ENCODE results near the gene NOS3.

Gene NOS3

GRCh38 chr7:151028948-151029501 is 38.2 kb downstream of the NOS3 start:
- ATAC-seq (ENCODE audit: insufficient read depth, low read depth) (no peak), DNase-seq (no peak)
- peak overlapping the region; percentile 80 for H3K4me2 ChIP-seq (ENCODE audit: insufficient read depth, low read length)
- peaks cover 27% of the 10 kb centered on the region for H3K79me2 ChIP-seq (ENCODE audit: insufficient read depth, low read length)
- H3K9ac ChIP-seq (ENCODE audit: low read depth, low read length), result peak overlapping the region; percentile 63
- peak overlapping the region; percentile 86 for H2AFZ ChIP-seq (ENCODE audit: low read depth, low read length)
- TF ChIP-seq EZH2 (IDR thresholded peaks at IDR 0.05; ENCODE audit: borderline replicate concordance, low read depth, low read length, severe bottlenecking), result no peak
- TF ChIP-seq, protein P1, sequence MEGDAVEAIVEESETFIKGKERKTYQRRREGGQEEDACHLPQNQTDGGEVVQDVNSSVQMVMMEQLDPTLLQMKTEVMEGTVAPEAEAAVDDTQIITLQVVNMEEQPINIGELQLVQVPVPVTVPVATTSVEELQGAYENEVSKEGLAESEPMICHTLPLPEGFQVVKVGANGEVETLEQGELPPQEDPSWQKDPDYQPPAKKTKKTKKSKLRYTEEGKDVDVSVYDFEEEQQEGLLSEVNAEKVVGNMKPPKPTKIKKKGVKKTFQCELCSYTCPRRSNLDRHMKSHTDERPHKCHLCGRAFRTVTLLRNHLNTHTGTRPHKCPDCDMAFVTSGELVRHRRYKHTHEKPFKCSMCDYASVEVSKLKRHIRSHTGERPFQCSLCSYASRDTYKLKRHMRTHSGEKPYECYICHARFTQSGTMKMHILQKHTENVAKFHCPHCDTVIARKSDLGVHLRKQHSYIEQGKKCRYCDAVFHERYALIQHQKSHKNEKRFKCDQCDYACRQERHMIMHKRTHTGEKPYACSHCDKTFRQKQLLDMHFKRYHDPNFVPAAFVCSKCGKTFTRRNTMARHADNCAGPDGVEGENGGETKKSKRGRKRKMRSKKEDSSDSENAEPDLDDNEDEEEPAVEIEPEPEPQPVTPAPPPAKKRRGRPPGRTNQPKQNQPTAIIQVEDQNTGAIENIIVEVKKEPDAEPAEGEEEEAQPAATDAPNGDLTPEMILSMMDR (IDR thresholded peaks at IDR 0.05; ENCODE audit: borderline replicate concordance, extremely low read depth, low read length, poor library complexity, severe bottlenecking), result no peak
- H3K4me3 ChIP-seq (ENCODE audit: low read depth in 1 of 2, low read length in 2 of 2), result peak overlapping the region; percentile 54 to 69
- H3K36me3 ChIP-seq (ENCODE audit: insufficient read depth, low read length), result peaks cover 18% of the 10 kb centered on the region
- H3K27ac ChIP-seq (ENCODE audit: low read length), result peak overlapping the region; percentile 64
- H3K9me3 ChIP-seq (ENCODE audit: insufficient read depth, low read length, severe bottlenecking), result no peaks in the 10 kb centered on the region
- H4K20me1 ChIP-seq (ENCODE audit: insufficient read depth, low read length), result 0 out of 2 replicates have a peak, but pooled peaks cover 9% of the 10 kb centered on the region
- peaks cover 3% of the 10 kb centered on the region for H3K27me3 ChIP-seq (ENCODE audit: insufficient read depth, low read length, poor library complexity)
- H3K4me1 ChIP-seq (ENCODE audit: insufficient read depth, low read length), result peaks cover 24% of the 10 kb centered on the region

- TF ChIP-seq, protein P1 (IDR thresholded peaks at IDR 0.05; ENCODE audit: borderline replicate concordance, extremely low read depth, low read length, poor library complexity, severe bottlenecking), result no peak
- no peak for TF ChIP-seq EZH2 (IDR thresholded peaks at IDR 0.05; ENCODE audit: borderline replicate concordance, low read depth, low read length, severe bottlenecking)
- H3K4me2 ChIP-seq (ENCODE audit: insufficient read depth, low read length), result no peak overlapping the region
Observed at GRCh38 chr7:151031011-151031410, 40.2 kb downstream of the NOS3 start.

DNA sequence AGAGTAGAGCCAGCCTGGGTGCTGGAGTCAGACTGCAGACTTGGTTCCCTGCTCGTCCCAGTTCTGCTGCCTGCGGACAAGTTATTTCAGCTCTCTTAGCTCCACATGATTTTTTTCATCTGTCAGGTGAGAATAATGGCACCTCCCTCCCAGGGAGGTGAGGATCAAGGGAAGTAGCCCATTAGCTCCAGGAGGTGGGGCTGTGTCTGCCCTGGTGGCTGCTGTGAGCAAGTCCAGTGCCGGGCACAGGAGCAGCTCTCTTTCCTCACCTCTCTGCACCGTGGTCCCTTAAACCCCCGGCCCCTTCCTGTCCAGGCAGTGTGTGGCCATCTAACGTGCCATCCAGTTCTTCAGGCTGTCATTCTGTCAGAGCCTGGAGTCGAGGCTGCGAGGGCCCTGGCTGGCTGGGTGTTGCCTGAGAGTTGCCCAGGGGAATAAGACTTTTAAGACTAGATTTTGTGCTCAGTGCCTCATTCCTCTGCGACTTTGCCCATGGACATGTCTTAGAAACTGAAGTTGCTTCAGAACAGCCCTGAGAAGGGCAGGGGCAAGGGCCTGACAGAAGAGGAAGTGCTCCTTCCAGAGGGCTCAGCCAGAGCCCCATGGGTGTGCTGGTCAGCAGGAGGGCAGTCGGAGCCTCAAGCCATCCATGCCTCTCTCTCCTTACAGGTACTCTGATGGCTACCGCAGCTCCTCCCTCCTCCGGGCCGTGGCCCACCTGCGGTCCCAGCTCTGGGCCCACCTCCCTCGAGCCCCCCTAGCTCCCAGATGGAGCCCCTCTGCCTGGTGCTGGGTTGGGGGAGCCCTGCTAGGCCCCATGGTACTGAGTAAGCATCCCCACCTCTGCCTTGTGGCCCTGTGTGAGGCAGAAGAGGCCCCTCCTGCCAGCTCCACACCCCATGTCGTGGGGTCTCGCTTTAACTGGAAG is 42.4 kb downstream of the NOS3 start:
- Histone ChIP-seq H3K27ac (ENCODE audit: low read length) (no peak overlapping the region), H4K20me1 (ENCODE audit: insufficient read depth, low read length) (0 out of 2 replicates have a peak, but pooled peaks cover 11% of the 10 kb centered on the region), H3K27me3 (ENCODE audit: insufficient read depth, low read length, poor library complexity) (no peaks in the 10 kb centered on the region), H3K9me3 (ENCODE audit: insufficient read depth, low read length, severe bottlenecking) (no peaks in the 10 kb centered on the region), H3K79me2 (ENCODE audit: insufficient read depth, low read length) (peaks cover 27% of the 10 kb centered on the region), H3K4me3 (ENCODE audit: low read depth in 1 of 2, low read length in 2 of 2) (no peak overlapping the region), H3K4me2 (ENCODE audit: insufficient read depth, low read length) (no peak overlapping the region), H2AFZ (ENCODE audit: low read depth, low read length) (no peak overlapping the region), H3K36me3 (ENCODE audit: insufficient read depth, low read length) (peaks cover 56% of the 10 kb centered on the region), H3K9ac (ENCODE audit: low read depth, low read length) (no peak overlapping the region), H3K4me1 (ENCODE audit: insufficient read depth, low read length) (peaks cover 16% of the 10 kb centered on the region)
- DNase-seq (no peak), ATAC-seq (ENCODE audit: insufficient read depth, low read depth) (no peak)
- TF ChIP-seq EZH2 (IDR thresholded peaks at IDR 0.05; ENCODE audit: borderline replicate concordance, low read depth, low read length, severe bottlenecking), result no peak
- TF ChIP-seq, protein P1 (IDR thresholded peaks at IDR 0.05; ENCODE audit: borderline replicate concordance, extremely low read depth, low read length, poor library complexity, severe bottlenecking), result no peak

More at GRCh38 chr7:151031011-151031410, 40.2 kb downstream of the NOS3 start:
- H2AFZ ChIP-seq (ENCODE audit: low read depth, low read length), result no peak overlapping the region
- peaks cover 24% of the 10 kb centered on the region for H3K4me1 ChIP-seq (ENCODE audit: insufficient read depth, low read length)
- peaks cover 27% of the 10 kb centered on the region for H3K79me2 ChIP-seq (ENCODE audit: insufficient read depth, low read length)
- H3K4me3 ChIP-seq (ENCODE audit: low read depth in 1 of 2, low read length in 2 of 2), result no peak overlapping the region
- H3K27ac ChIP-seq (ENCODE audit: low read length), result no peak overlapping the region
- H3K9ac ChIP-seq (ENCODE audit: low read depth, low read length), result no peak overlapping the region
- ATAC-seq (ENCODE audit: insufficient read depth, low read depth) (no peak), DNase-seq (no peak)
- H3K27me3 ChIP-seq (ENCODE audit: insufficient read depth, low read length, poor library complexity), result peaks cover 1% of the 10 kb centered on the region
- no peaks in the 10 kb centered on the region for H3K9me3 ChIP-seq (ENCODE audit: insufficient read depth, low read length, severe bottlenecking)
- 0 out of 2 replicates have a peak, but pooled peaks cover 11% of the 10 kb centered on the region for H4K20me1 ChIP-seq (ENCODE audit: insufficient read depth, low read length)
- H3K36me3 ChIP-seq (ENCODE audit: insufficient read depth, low read length), result peaks cover 37% of the 10 kb centered on the region

All from DND-41 (cell line).